22Rv1 (cell line): ENCODE measurements around the gene PXYLP1.

ENCODE experiments used
- H3K27ac ChIP-seq: fragments of 450-650 bp; 2 replicates; pipeline ENCODE4 v1.5.1; 2017
- ZFX ChIP-seq: fragments of 450-650 bp; IDR thresholded peaks from 2 replicates; pipeline ENCODE4 v1.6.1; 2017; ENCODE audit warnings: antibody characterized with exemption, borderline replicate concordance
- TF ChIP-seq, protein P1 (sequence below): fragments of 450-650 bp; IDR thresholded peaks from 2 replicates; pipeline ENCODE4 v1.5.1; 2017; ENCODE audit warnings: mild to moderate bottlenecking

The PXYLP1 gene

DNA sequence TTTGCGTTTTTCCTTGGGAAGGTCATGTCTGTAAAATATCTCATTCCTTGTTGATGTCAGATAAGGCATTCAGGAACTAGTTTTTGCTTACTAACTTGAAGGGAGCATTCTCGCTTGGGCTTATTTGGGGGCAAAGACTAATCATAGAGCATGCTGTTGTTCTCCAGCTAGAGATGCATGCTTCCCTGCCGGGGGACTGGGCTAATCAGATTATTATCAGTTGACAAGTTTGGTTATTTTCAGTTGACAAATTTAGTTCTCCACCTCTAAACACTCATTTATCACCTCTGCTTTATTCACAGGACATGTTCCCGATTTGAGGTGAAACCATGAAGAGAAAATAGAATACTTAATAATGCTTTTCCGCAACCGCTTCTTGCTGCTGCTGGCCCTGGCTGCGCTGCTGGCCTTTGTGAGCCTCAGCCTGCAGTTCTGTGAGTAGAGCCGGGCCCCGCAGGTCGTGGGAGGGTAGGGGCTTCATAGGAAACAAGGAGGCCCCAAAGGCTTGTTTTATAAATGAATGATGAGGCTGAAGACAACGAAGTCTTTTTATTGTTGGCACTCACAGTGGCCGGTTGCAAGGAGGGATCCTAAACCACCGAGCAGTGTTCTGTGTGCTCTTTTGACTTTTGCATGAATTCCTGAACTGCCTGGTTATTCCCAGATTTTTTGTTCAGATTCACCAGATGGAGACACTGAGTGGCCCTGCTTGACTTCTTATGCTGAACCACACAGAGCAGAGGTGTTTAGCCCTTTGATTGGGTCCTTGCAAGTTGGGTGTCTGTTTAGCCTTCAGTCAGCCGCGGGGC is 28.4 kb downstream of the PXYLP1 start:
- no peak for TF ChIP-seq ZFX
- TF ChIP-seq, protein P1, sequence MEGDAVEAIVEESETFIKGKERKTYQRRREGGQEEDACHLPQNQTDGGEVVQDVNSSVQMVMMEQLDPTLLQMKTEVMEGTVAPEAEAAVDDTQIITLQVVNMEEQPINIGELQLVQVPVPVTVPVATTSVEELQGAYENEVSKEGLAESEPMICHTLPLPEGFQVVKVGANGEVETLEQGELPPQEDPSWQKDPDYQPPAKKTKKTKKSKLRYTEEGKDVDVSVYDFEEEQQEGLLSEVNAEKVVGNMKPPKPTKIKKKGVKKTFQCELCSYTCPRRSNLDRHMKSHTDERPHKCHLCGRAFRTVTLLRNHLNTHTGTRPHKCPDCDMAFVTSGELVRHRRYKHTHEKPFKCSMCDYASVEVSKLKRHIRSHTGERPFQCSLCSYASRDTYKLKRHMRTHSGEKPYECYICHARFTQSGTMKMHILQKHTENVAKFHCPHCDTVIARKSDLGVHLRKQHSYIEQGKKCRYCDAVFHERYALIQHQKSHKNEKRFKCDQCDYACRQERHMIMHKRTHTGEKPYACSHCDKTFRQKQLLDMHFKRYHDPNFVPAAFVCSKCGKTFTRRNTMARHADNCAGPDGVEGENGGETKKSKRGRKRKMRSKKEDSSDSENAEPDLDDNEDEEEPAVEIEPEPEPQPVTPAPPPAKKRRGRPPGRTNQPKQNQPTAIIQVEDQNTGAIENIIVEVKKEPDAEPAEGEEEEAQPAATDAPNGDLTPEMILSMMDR: no peak

DNA sequence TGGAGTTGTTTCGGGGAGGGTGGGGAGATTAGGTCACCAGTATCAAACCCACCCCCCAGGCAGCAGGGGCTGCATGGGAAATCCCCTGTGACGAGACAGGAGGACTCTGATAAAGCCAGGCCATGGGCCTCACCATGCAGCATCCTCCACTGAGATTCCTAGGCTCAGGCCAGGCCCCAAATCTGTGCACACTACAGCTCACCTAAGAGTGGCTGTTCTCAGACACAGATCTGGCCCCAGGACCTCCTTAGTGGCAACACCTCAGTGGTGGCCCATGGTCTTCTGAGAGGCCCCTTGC is 29.0 kb downstream of the PXYLP1 start:
- TF ChIP-seq, protein P1: no peak
- no peak for TF ChIP-seq ZFX
- H3K27ac ChIP-seq: no peak overlapping the region

More for the DNA sequence above, 28.4 kb downstream of the PXYLP1 start:
- no peak overlapping the region for H3K27ac ChIP-seq

DNA sequence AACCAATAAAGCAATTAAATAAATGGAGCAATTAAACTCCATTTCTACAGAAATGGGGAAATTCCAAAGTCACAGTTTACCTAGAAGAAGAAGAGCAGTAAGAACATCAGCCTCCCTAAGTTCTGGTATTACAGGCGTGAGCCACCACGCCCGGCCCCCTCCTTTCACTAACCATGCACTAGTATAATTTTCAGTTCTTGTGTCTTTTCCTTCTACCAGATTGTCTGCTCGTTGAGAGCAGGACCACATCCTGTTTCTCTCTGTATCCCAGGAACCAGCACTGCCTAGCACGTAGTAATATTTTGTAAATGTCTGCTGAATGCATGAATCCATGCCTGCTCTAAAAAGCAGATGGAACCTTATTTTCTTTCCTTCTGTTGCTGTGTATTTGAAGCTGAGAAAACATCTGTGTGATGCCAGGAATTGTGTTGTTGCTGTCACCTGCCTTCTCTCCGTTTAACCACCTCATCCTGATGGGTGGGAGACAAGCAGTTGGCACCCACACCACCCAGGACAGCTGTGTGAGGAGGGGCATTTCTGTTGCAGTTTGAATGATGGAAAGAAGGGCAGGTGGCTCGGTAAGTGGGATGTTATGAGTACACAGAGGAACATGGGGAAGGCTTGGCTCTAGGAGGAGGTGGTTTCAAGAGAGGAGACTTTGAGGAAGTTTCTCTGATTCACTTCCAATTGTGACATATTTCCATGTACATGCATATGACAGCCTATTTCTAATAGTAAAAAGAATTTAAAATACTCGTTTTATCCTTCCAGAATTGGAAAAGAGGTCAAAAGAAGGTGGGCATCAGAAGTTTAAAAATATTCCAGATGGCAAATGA is 30.1 kb downstream of the PXYLP1 start:
- H3K27ac ChIP-seq: no peak overlapping the region
- TF ChIP-seq ZFX: no peak

DNA sequence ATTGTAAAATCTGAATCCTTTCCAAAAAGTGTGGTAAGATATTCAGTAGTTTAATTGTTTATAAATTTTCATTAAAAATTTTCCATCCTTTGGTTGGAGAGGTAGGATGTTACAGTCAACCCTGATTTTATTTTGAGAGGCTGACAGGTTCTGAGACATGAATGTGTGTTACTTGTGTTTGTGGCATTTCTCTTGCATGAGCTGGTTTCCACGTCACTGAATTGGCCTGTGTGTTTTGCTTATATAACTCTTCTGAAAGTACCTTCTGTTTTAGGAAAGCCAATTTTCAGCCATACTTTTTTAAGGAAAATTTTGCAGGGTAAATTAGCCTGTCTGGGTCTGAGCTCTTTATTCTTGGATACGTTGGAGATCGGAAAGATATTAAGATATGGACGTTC is 30.7 kb downstream of the PXYLP1 start:
- TF ChIP-seq ZFX: no peak
- TF ChIP-seq, protein P1: no peak

DNA sequence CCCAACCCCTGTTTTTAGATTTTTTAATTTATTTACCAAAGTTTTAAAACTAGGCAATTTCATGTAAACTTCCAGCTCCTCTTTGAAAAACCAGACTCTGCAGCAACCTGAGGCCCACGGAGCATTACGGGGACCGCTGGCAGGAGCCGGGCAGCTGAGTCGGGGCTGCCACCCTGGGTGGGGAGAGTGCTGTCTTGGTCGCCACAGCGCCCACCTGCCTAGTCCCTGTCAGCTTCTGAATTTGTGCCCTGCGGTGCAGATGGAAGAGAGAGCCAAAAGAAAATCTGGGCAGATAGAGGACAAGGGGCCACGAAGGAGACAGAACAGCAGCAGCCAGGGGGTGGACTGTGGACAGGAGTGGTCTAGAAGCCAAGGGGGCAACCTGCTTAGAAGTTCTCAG is 34.6 kb downstream of the PXYLP1 start:
- TF ChIP-seq ZFX: no peak
- TF ChIP-seq, protein P1: no peak
- no peak overlapping the region for H3K27ac ChIP-seq

More for the DNA sequence above, 30.7 kb downstream of the PXYLP1 start:
- H3K27ac ChIP-seq: no peak overlapping the region

DNA sequence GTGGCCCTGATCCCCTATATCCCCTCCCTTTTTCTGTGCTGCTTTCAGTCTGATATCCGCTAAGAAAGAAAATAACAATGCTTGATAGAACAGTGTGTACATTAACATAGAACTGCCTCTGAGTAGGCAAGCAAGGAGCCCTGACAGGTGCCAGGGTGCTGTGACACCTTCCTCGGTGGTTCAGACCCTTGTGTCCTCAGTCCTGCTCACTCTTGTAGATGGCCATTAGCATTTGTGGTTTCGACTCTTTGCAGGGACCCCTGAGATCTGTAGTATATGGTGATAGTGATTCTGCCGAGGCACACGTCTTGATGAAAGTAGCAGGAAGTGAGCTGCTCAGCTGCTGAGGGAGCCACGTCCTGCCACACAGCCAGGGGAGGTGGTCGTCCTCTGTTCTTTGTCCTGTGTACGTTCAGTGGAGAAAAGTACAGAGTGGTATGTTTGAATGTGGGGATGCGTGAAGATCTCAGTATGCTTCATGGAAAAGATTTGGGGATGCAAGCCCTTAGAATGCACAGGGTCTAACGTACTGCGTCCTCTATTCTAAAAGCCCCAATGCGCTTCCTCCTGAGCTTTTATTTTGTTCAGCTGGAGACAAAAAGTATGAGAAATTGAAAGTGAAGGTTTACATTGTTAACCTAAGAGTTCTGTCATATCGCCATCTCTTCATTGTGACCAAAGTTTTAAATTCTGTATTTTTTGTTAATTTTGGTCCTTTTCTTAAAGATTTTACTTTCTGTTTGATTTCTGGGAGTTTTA is 35.4 kb downstream of the PXYLP1 start:
- TF ChIP-seq ZFX: no peak
- TF ChIP-seq, protein P1: no peak

DNA sequence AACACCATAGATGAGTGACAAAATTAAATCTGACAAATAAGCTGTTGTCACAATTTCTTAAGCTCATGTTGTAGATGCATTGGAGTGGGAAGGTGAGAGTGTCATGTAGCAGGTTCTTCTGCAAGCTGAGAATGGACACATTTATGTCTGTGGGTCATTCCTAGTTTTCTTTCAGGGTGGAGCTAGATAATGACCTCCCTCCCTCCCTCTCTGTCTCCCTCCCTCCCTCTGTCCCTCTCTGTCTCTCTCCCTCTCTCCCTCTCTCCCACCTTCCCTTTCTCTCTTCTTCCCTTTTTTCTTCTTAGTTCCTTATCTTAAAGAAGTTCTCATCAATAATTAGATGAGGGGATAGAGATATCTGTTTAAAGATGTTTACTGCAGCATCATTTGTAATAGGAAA is 36.0 kb downstream of the PXYLP1 start:
- TF ChIP-seq, protein P1: no peak
- TF ChIP-seq ZFX: no peak
- no peak overlapping the region for H3K27ac ChIP-seq

More for the DNA sequence above, 35.4 kb downstream of the PXYLP1 start:
- H3K27ac ChIP-seq: no peak overlapping the region
